Thyroid gland (tissue), 4 donors: Measurements from ENCODE around the gene KBTBD12.

Source experiments
- CTCF ChIP-seq, 6 experiments: fragments of 200-600 bp in 3 of 6; fragments of 450-650 bp in 3 of 6; sonication (generic) in 3 of 6; IDR thresholded peaks; one replicate each; pipeline ENCODE4 v1.5.1; 2016 to 2019; ENCODE audit warnings: antibody characterized with exemption in 6 of 6, mild to moderate bottlenecking in 2 of 6, inconsistent platforms in 1 of 6, moderate library complexity in 1 of 6
- POLR2A ChIP-seq, 2 donors: fragments of 450-650 bp; IDR thresholded peaks; one replicate each; pipeline ENCODE4 v1.6.1; 2017; ENCODE audit warnings: antibody characterized with exemption in 2 of 2, mild to moderate bottlenecking in 2 of 2, moderate library complexity in 1 of 2

- no peak for TF ChIP-seq CTCF (IDR thresholded peaks at IDR 0.05)
- no peak for TF ChIP-seq POLR2A (IDR thresholded peaks at IDR 0.05)
Measured at GRCh38 chr3:127987309-127987995, 72.4 kb downstream of the KBTBD12 start.
